ENCODE measurements around the gene TUB. TPM values are rescaled to one million over a fixed set of nuclear protein-coding genes. Genes with fewer than 3 reads are reported as not detected.

TUB gene
- total and polyA plus RNA-seq, 2 donors from 2014 or later = 5.9 to 6.8 TPM

DNA sequence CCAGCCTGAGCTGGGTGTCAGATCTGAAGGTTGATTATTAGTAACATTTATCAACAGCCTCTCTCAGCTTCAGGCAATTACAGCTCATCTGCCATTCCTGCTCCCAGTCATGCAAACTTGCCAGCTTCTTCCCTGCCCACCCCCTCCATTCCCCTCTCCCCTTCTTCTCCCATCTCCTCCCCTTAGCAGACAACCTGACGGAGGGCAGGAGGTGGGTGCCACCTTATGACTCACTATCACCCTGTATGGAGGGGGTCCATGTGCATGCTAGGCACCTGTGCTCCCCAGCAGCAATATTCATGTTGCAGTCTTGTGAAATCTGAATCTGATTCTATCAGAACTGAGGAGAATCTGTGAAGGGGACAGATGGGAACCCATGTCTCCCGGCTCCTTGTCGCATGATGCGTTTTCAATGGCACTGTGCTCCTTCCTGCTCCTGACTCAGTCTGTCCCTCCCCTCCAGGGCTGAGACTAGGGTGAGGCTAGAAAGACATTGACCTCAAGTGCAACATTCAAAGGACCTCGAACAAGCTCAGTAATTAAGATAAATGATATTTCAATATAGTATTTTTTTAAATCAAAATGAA lies 46.3 kb upstream of the TUB start:
- H3K27ac ChIP-seq (ENCODE audit: low read depth in 2 of 2, low read length in 2 of 2) = no peak overlapping the region
- H3K4me1 ChIP-seq (ENCODE audit: control insufficient read depth in 2 of 3, insufficient read depth in 2 of 3, low read depth in 1 of 3, low read length in 3 of 3) = peaks cover 0 to 9% (median 3%) of the 10 kb centered on the region in 3 donors
- no peaks in the 10 kb centered on the region for H3K27me3 ChIP-seq (ENCODE audit: control insufficient read depth, insufficient read depth, low read length)
- no peak overlapping the region for H3K9ac ChIP-seq (ENCODE audit: low read length in 3 of 3)
- DNase-seq (no peak), FAIRE-seq (no peak)
- H3K36me3 ChIP-seq (ENCODE audit: control insufficient read depth in 2 of 3, insufficient read depth in 3 of 3, low read length in 3 of 3) = no peaks in the 10 kb centered on the region
- no peaks in the 10 kb centered on the region for H3K9me3 ChIP-seq (ENCODE audit: control insufficient read depth in 2 of 3, insufficient read depth in 1 of 3, low read length in 3 of 3)
- TF ChIP-seq CTCF (IDR thresholded peaks at IDR 0.05; ENCODE audit: borderline replicate concordance, extremely low read depth, insufficient read depth) = no peak
- H3K4me3 ChIP-seq (ENCODE audit: low read length in 3 of 3) = no peak overlapping the region
- intact Hi-C loops (cut with DNase I) = loop anchor here (10.0 kb wide), 1 partner anchor 60 kb away; no protein-coding TSS in a partner anchor

- no peak overlapping the region for H3K9ac ChIP-seq (ENCODE audit: low read length in 3 of 3)
- no peaks in the 10 kb centered on the region for H3K36me3 ChIP-seq (ENCODE audit: control insufficient read depth in 2 of 3, insufficient read depth in 3 of 3, low read length in 3 of 3)
- no peak for FAIRE-seq
- no peaks in the 10 kb centered on the region for H3K9me3 ChIP-seq (ENCODE audit: control insufficient read depth in 2 of 3, insufficient read depth in 1 of 3, low read length in 3 of 3)
- H3K27ac ChIP-seq (ENCODE audit: low read depth in 2 of 2, low read length in 2 of 2) = no peak overlapping the region
- no peak overlapping the region for H3K4me3 ChIP-seq (ENCODE audit: low read length in 3 of 3)
- DNase-seq = no peak
- no peaks in the 10 kb centered on the region for H3K27me3 ChIP-seq (ENCODE audit: control insufficient read depth, insufficient read depth, low read length)
- H3K4me1 ChIP-seq (ENCODE audit: control insufficient read depth in 2 of 3, insufficient read depth in 2 of 3, low read depth in 1 of 3, low read length in 3 of 3) = peaks cover 0 to 9% (median 3%) of the 10 kb centered on the region in 3 donors
- intact Hi-C loops (cut with DNase I) = loop anchor here (10.0 kb wide), 1 partner anchor 59 kb away; no protein-coding TSS in a partner anchor
- no peak for TF ChIP-seq CTCF (IDR thresholded peaks at IDR 0.05; ENCODE audit: borderline replicate concordance, extremely low read depth, insufficient read depth)
These were observed 45.7 kb upstream of the TUB start for GRCh38 chr11:8035200-8035855.

DNA sequence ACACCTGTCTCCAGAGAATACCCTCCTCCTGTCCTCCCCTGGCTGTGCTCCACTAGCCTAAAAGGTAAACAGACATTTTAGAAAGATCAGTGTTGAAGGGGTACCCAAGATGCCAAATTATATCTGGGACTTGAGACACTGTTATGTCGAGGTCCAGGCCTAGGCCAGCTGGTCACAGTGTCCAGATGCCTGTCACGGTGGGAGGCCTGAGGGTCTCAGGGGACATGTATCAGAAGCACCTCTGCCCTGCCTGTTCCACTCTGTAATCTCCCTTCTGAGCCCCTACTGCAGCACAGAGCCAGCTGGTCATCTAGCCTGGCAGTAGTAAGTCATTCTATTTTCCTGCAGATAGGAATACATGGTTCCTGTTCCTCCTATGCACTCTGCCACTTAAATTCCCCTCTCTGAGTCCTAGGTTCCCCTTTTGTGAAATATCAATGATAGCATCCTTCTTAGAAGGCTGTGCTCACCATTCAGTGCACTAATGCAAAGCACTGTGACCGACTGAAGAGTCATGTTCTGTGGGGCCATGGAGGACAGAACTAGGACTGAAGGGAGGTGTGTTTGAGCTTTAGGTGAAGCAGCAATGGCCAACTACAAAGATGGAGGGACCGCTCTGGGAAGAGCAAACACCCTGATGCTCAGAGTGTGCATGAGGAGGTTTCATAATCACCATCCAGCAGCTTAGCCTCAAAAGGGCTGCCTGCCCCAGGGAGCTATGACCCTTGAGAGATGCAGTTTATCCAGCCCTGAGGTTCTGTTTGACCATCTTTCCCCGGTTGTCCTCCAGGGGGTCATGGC lies 44.8 kb upstream of the TUB start:
- no peaks in the 10 kb centered on the region for H3K36me3 ChIP-seq (ENCODE audit: control insufficient read depth in 2 of 3, insufficient read depth in 3 of 3, low read length in 3 of 3)
- H3K9ac ChIP-seq (ENCODE audit: low read length in 3 of 3) = no peak overlapping the region
- H3K9me3 ChIP-seq (ENCODE audit: control insufficient read depth in 2 of 3, insufficient read depth in 1 of 3, low read length in 3 of 3) = no peaks in the 10 kb centered on the region
- TF ChIP-seq CTCF (IDR thresholded peaks at IDR 0.05; ENCODE audit: borderline replicate concordance, extremely low read depth, insufficient read depth) = no peak
- H3K4me3 ChIP-seq (ENCODE audit: low read length in 3 of 3) = no peak overlapping the region
- DNase-seq (no peak), FAIRE-seq (no peak)
- H3K4me1 ChIP-seq (ENCODE audit: control insufficient read depth in 2 of 3, insufficient read depth in 2 of 3, low read depth in 1 of 3, low read length in 3 of 3) = peaks cover 0 to 9% (median 3%) of the 10 kb centered on the region in 3 donors
- intact Hi-C loops (cut with DNase I) = loop anchor here (10.0 kb wide), 1 partner anchor 59 kb away; no protein-coding TSS in a partner anchor
- no peaks in the 10 kb centered on the region for H3K27me3 ChIP-seq (ENCODE audit: control insufficient read depth, insufficient read depth, low read length)
- no peak overlapping the region for H3K27ac ChIP-seq (ENCODE audit: low read depth in 2 of 2, low read length in 2 of 2)

Data from kidney (tissue), 14 donors.